PC-9 (cell line): Measurements from ENCODE around the gene SMC6.

Experiments
- CTCF ChIP-seq: fragments of 200-600 bp; sonication (generic); conservative IDR thresholded peaks from 2 replicates; pipeline ENCODE4 v1.6.1; 2017; ENCODE audit warnings: mixed run types, antibody characterized with exemption, mild to moderate bottlenecking, moderate library complexity
- EZH2 ChIP-seq: fragments of 200-600 bp; sonication (generic); IDR thresholded peaks from 2 replicates; pipeline ENCODE4 v1.8.0; 2017; ENCODE audit warnings: antibody characterized with exemption, low read depth

GRCh38 chr2:17781482-17781881 lies 27.9 kb upstream of the SMC6 start:
- TF ChIP-seq CTCF (no peak), EZH2 (no peak)
